Fibroblast of mammary gland (primary cell): Measurements from ENCODE around the gene IGFALS.

ENCODE experiments used
- DNase-seq: peaks from one replicate; pipeline ENCODE4 v3.0.0-alpha.2; 2010; ENCODE audit warnings: low read depth
- H3K4me3 ChIP-seq: 2 replicates; pipeline ENCODE4 v1.5.1; 2011; ENCODE audit warnings: low read depth, mild to moderate bottlenecking, low read length, moderate library complexity; ENCODE audit not compliant: control insufficient read depth
- CTCF ChIP-seq: conservative IDR thresholded peaks from 2 replicates; pipeline ENCODE4 v1.5.1; 2011; ENCODE audit warnings: low read depth, low read length, inconsistent platforms; ENCODE audit not compliant: control insufficient read depth, insufficient read depth

Gene IGFALS

DNA sequence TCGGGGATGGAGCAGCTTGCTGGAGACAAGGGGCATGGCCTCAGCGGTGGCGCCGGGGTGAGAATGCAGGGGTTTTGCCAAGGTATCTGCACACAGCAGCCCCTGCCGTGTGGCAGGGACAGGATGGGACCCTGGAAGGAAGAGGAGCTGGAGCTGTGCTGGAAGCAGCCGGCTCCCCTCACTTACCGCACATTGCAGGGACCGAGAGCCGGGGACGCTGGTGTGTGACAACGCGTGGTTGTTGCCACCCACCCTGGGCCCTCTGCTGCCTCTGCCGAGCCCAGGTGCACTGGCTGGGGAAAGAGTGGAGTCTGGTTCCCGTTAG is 7.7 kb downstream of the IGFALS start:
- no peak for DNase-seq
- no peak overlapping the region for H3K4me3 ChIP-seq

DNA sequence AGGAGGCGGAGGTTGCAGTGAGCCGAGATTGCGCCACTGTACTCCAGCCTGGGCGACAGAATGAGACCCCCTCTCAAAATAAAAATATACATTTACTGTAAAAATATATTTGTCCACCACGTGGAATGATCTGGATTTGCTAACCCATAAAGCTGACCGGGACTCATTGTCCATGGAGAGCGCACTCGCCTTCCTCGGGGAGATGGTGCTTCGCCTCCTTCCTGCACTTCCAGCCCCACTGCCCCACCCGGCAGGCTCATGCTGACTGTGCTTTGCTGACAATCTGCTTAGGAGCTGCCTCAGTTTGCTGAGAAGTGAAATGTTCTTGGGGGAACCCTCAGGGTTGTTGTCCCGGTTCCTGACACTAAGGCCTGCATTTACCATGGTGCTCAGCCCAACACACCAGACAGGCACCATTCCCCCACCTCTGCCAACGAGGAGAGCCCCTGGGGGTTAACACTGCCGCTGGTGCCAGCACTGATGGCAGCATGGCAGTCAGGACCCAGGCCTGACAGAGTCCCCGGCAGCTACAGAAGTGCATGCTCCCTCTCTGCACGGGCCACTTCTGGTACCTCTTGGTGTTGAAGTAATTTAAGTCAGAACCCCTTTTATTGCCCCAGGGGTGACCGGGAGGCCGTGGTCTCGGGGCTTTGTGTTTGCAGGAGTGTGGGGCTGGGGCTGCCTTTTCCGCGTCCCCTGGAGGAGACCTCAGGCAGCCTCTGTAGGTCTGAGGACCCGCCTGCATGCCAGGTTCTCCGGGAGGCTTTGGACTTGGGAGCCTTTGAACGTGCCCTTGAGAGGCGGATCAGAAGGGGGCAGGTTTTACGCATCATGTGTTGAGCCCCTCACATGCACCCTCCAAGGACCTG is 8.3 kb downstream of the IGFALS start:
- no peak for DNase-seq
- TF ChIP-seq CTCF: no peak

More for the DNA sequence above, 7.7 kb downstream of the IGFALS start:
- TF ChIP-seq CTCF: no peak

DNA sequence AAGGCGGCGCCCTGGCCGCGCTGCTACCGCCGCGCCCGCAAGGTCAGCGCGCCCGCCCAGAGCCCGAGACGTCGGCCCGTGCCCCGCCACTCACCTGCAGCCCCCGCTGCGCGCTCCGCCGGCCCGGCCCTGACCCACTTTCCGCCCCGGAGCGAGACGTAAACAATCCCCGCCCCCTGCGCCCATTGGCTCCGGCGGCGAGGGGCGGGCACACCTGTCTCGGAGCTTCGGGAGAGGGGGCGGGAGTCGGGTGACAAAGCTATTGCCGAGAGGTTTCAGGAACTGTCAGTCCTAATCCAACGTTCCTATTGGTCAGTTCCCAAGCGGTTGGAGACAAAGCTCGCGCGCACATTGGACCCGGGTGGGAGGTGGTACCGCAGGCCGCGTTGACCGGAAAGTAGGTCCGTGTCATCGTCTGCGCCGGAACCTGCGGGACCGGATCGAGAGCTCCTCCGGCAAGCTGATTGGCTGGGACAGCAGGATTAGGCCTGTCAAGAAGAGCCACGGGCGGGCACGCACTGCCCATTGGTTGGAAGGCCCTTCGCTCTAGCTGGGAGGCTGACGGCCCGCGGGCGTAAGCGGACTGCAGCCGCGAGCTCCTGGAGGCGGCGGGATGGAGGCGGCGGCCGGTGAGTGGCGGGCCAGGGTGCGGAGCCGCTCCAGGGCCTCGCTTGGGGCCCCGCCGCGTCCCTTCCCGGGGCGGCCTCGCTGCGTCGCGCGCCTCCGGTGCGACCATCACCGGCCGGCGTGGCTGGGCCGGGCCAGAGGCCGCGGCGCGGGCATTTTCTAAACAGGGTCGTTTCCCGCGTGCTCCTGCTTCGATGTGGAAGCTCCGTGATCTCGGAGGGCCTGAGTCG is 10.9 kb downstream of the IGFALS start, which contains the start of the genes NUBP2 and SPSB3:
Gene NUBP2, plus strand, starts transcription at position 553 of the 857 bp plus-strand sequence. Its CDS starts 61 bp downstream, at position 614.
Gene SPSB3, minus strand, starts transcription at position 164 of the 857 bp plus-strand sequence. CDS start 1,088 bp downstream, outside the sequence.
- DNase-seq: peak; percentile 100
- peak within 1 kb of the TSS; percentile 88 for H3K4me3 ChIP-seq
- no peak for TF ChIP-seq CTCF

More for the DNA sequence above, 8.3 kb downstream of the IGFALS start:
- H3K4me3 ChIP-seq: no peak overlapping the region

GRCh38 chr16:1781758-1782407 is 11.6 kb downstream of the IGFALS start:
- TF ChIP-seq CTCF: no peak
- no peak for DNase-seq
- peak overlapping the region; percentile 65 for H3K4me3 ChIP-seq

DNA sequence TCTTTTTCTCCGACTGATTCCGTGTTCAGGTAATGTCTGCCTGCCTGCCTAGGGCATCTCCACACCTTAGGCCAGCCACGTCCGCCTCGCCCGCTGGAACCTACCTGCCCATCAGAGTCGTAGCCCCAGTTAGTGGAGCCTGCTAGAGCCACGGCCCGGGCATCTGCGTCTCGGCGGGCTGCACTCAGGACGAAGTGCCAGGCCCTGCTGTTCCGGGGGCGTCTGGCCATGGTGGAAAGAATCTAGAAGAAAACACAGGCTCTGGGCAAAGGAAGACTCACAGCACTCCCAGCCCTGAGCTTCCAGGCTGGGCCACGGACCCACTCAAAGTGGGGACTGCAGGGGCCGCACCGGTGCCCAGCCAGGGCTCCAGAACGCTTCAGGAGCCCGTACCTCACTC is 12.3 kb downstream of the IGFALS start:
- peak overlapping the region; percentile 65 for H3K4me3 ChIP-seq
- TF ChIP-seq CTCF: no peak
- DNase-seq: no peak

GRCh38 chr16:1780677-1781072 is 12.8 kb downstream of the IGFALS start:
- DNase-seq: no peak
- H3K4me3 ChIP-seq: no peak overlapping the region
- TF ChIP-seq CTCF: no peak
